ENCODE results near the gene FER. TPM values are rescaled to one million over a fixed set of nuclear protein-coding genes. Genes with fewer than 3 reads are reported as not detected.

The FER gene
- total and polyA plus RNA-seq, 2 of the 13 experiments (the other 11 are each of a cell fraction or from before 2014, with no cell fraction given), result 7.9 to 29.0 TPM

DNA sequence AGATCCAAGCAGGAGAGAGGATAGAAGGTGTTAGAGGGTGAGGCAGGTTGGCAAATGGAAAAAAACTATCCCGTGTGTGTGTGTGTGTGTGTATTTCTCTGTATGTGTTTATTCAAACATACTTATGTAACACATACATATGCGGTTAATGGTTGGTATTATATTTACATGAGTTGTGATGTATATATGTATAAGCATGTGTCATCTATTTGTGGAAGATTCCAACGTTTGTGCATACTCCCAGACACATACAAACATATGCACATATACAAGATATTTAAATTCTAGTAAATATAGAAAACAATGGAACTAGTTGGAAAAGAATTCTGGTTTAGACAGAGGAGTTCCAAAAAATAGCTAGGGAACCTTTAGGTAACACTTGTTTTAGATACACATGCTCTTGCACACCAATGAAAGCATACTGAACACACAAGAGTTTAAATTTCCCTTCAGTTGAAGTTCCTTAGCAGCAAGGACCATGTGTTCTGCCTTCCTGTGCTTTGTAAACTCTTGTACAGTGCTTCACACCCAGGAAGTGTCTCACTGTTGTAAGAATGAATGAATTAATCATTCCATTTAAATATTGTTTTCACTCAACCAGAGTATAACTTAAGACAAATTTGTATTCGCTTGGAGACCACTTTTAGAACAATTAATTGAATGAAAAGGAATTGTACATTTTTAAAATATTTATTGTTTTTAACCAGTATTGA, 257.8 kb downstream of the FER start (continued):
- TF ChIP-seq, protein P1, sequence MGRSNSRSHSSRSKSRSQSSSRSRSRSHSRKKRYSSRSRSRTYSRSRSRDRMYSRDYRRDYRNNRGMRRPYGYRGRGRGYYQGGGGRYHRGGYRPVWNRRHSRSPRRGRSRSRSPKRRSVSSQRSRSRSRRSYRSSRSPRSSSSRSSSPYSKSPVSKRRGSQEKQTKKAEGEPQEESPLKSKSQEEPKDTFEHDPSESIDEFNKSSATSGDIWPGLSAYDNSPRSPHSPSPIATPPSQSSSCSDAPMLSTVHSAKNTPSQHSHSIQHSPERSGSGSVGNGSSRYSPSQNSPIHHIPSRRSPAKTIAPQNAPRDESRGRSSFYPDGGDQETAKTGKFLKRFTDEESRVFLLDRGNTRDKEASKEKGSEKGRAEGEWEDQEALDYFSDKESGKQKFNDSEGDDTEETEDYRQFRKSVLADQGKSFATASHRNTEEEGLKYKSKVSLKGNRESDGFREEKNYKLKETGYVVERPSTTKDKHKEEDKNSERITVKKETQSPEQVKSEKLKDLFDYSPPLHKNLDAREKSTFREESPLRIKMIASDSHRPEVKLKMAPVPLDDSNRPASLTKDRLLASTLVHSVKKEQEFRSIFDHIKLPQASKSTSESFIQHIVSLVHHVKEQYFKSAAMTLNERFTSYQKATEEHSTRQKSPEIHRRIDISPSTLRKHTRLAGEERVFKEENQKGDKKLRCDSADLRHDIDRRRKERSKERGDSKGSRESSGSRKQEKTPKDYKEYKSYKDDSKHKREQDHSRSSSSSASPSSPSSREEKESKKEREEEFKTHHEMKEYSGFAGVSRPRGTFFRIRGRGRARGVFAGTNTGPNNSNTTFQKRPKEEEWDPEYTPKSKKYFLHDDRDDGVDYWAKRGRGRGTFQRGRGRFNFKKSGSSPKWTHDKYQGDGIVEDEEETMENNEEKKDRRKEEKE (IDR thresholded peaks at IDR 0.05), result no peak
- TF ChIP-seq, protein P2, sequence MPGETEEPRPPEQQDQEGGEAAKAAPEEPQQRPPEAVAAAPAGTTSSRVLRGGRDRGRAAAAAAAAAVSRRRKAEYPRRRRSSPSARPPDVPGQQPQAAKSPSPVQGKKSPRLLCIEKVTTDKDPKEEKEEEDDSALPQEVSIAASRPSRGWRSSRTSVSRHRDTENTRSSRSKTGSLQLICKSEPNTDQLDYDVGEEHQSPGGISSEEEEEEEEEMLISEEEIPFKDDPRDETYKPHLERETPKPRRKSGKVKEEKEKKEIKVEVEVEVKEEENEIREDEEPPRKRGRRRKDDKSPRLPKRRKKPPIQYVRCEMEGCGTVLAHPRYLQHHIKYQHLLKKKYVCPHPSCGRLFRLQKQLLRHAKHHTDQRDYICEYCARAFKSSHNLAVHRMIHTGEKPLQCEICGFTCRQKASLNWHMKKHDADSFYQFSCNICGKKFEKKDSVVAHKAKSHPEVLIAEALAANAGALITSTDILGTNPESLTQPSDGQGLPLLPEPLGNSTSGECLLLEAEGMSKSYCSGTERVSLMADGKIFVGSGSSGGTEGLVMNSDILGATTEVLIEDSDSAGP (CRISPR knock-in tag; IDR thresholded peaks at IDR 0.05; ENCODE audit: borderline replicate concordance), result no peak
- TF ChIP-seq FOXO1 (CRISPR knock-in tag; IDR thresholded peaks at IDR 0.05), result no peak
- no peak for TF ChIP-seq CTCF (CRISPR knock-in tag; IDR thresholded peaks at IDR 0.05)
- TF ChIP-seq HNRNPK (IDR thresholded peaks at IDR 0.05; ENCODE audit: low read depth, low read length, poor library complexity, severe bottlenecking), result no peak
- TF ChIP-seq SUZ12 (IDR thresholded peaks at IDR 0.05; ENCODE audit: low read depth, low read length), result no peak

Data from HepG2 (cell line).